ENCODE measurements around the gene BRD7.

Gene BRD7

DNA sequence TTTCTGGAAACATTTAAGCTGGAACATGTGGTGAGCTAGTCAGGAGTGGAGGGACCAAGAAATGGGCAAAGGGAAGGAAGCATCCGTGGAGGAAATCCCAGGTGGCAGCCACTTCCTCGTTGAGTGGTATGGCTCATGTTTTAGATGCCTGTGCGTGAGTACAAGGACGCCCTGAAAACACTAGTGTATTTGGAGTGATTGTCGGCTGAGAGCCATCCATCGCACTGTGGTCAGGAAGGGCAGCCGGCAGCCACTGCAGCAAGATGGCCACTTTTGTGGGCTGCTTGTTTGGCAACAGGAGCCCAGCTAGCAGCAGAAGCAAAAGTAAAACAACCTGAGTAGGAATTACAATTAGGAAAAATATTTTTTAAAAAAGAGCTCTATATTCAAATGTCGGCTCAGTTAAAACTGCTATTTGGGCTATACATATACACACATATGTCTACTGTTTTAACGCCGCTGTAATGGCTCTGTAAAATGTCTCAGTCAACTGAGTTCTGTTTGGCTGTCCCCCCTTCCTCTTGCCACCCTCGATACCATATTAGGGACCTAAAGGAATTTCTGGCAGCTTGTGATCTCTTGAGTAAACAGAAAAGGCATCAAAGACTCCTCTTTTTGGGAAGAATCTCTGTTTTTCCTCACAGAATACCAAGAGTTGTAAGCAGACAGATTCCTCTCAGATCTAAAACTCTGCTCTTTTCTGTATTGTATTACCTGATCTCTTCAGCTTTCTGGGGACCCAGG, 39.2 kb downstream of the BRD7 start:
- Histone ChIP-seq H3K4me2 (ENCODE audit: low read depth, low read length, poor library complexity, severe bottlenecking) (no peak overlapping the region), H2AFZ (ENCODE audit: low read length) (no peak overlapping the region), H3K9me2 (replicated peaks; ENCODE audit: low read depth, low read length) (no peaks in the 10 kb centered on the region), H3K9me3 (ENCODE audit: insufficient read depth, low read depth, low read length) (no peaks in the 10 kb centered on the region), H3K27me3 (ENCODE audit: insufficient read depth, low read length, poor library complexity, severe bottlenecking) (no peaks in the 10 kb centered on the region), H3K4me3 (ENCODE audit: low read length, poor library complexity, severe bottlenecking) (no peak overlapping the region), H3K9ac (ENCODE audit: low read depth, low read length, poor library complexity, severe bottlenecking) (no peak overlapping the region), H3K36me3 (ENCODE audit: insufficient read depth, low read length) (peaks cover 93% of the 10 kb centered on the region), H4K20me1 (ENCODE audit: insufficient read depth, low read length, poor library complexity, severe bottlenecking) (peaks cover 5% of the 10 kb centered on the region), H3F3A (ENCODE audit: low read depth) (no peaks in the 10 kb centered on the region), H3K79me2 (ENCODE audit: insufficient read depth, low read length) (peaks cover 15% of the 10 kb centered on the region), H3K4me1 (ENCODE audit: insufficient read depth, low read length, poor library complexity, severe bottlenecking) (no peaks in the 10 kb centered on the region)
- TF ChIP-seq EZH2phosphoT487 (IDR thresholded peaks at IDR 0.05; ENCODE audit: borderline replicate concordance), result no peak
- TF ChIP-seq, protein P1, sequence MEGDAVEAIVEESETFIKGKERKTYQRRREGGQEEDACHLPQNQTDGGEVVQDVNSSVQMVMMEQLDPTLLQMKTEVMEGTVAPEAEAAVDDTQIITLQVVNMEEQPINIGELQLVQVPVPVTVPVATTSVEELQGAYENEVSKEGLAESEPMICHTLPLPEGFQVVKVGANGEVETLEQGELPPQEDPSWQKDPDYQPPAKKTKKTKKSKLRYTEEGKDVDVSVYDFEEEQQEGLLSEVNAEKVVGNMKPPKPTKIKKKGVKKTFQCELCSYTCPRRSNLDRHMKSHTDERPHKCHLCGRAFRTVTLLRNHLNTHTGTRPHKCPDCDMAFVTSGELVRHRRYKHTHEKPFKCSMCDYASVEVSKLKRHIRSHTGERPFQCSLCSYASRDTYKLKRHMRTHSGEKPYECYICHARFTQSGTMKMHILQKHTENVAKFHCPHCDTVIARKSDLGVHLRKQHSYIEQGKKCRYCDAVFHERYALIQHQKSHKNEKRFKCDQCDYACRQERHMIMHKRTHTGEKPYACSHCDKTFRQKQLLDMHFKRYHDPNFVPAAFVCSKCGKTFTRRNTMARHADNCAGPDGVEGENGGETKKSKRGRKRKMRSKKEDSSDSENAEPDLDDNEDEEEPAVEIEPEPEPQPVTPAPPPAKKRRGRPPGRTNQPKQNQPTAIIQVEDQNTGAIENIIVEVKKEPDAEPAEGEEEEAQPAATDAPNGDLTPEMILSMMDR (conservative IDR thresholded peaks at IDR 0.05; ENCODE audit: low read length), result no peak

DNA sequence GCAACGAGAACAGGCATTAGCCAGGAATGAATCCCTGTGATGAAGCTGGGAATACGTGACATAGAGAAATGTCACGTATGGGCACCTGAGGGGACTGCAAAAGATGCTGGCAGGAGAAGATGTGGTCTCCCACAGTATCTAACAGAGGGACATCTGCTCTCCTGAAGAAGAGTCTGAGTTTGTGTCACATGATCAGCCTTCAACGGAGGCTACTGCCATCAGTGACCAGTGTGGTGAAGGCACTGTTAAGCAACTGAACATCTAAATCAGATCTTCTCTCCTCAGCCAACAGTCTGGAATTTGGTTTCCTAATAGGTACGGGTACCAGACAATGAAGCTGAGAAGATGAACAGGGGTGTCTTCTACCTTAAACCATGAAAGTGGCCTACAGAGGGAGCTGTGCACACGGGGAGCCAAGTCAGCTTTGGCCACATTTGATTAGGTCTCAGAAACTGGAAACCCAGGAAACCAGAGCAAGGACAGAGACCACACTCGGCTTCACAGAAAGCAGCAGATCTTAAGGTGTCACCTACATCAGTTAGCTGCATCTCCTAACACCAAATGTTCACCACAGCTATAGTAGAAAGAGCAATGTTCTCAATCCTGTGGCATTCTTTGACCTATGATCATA, 41.8 kb downstream of the BRD7 start:
- Histone ChIP-seq H2AFZ (ENCODE audit: low read length) (no peak overlapping the region), H4K20me1 (ENCODE audit: insufficient read depth, low read length, poor library complexity, severe bottlenecking) (peaks cover 4% of the 10 kb centered on the region), H3K36me3 (ENCODE audit: insufficient read depth, low read length) (peaks cover 94% of the 10 kb centered on the region), H3K9me3 (ENCODE audit: insufficient read depth, low read depth, low read length) (no peaks in the 10 kb centered on the region), H3K4me3 (ENCODE audit: low read length, poor library complexity, severe bottlenecking) (no peak overlapping the region), H3K4me2 (ENCODE audit: low read depth, low read length, poor library complexity, severe bottlenecking) (no peak overlapping the region), H3F3A (ENCODE audit: low read depth) (no peaks in the 10 kb centered on the region), H3K9ac (ENCODE audit: low read depth, low read length, poor library complexity, severe bottlenecking) (no peak overlapping the region), H3K27me3 (ENCODE audit: insufficient read depth, low read length, poor library complexity, severe bottlenecking) (no peaks in the 10 kb centered on the region), H3K9me2 (replicated peaks; ENCODE audit: low read depth, low read length) (no peaks in the 10 kb centered on the region), H3K79me2 (ENCODE audit: insufficient read depth, low read length) (peaks cover 6% of the 10 kb centered on the region), H3K4me1 (ENCODE audit: insufficient read depth, low read length, poor library complexity, severe bottlenecking) (no peaks in the 10 kb centered on the region)
- TF ChIP-seq EZH2phosphoT487 (IDR thresholded peaks at IDR 0.05; ENCODE audit: borderline replicate concordance), result no peak
- TF ChIP-seq, protein P1 (conservative IDR thresholded peaks at IDR 0.05; ENCODE audit: low read length), result peak; percentile 74

DNA sequence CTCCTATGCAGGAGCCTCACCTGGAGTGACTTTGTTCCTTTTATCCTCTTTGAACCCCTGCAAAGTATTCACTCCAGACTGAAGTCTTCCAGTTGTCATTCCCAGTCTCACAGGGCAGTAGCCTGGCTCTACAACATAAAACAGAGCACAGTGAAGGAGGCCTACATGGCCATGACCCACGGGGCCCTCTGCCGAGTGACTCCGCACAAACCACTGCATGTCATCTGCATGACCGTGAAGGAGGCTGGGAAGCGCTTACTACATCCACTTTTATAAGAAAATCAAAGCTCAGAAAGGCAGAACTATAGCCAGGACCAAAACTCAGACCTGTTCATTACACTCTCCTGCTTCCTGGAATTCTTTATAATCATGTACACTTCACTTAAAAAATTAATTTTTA, 42.5 kb downstream of the BRD7 start:
- Histone ChIP-seq H3K79me2 (ENCODE audit: insufficient read depth, low read length) (no peaks in the 10 kb centered on the region), H3K4me1 (ENCODE audit: insufficient read depth, low read length, poor library complexity, severe bottlenecking) (no peaks in the 10 kb centered on the region), H2AFZ (ENCODE audit: low read length) (no peak overlapping the region), H3K9ac (ENCODE audit: low read depth, low read length, poor library complexity, severe bottlenecking) (no peak overlapping the region), H3K27me3 (ENCODE audit: insufficient read depth, low read length, poor library complexity, severe bottlenecking) (no peaks in the 10 kb centered on the region), H3K36me3 (ENCODE audit: insufficient read depth, low read length) (peaks cover 92% of the 10 kb centered on the region), H3K4me2 (ENCODE audit: low read depth, low read length, poor library complexity, severe bottlenecking) (no peak overlapping the region), H3F3A (ENCODE audit: low read depth) (no peaks in the 10 kb centered on the region), H3K9me2 (replicated peaks; ENCODE audit: low read depth, low read length) (no peaks in the 10 kb centered on the region), H3K9me3 (ENCODE audit: insufficient read depth, low read depth, low read length) (no peaks in the 10 kb centered on the region), H4K20me1 (ENCODE audit: insufficient read depth, low read length, poor library complexity, severe bottlenecking) (peaks cover 4% of the 10 kb centered on the region), H3K4me3 (ENCODE audit: low read length, poor library complexity, severe bottlenecking) (no peak overlapping the region)
- TF ChIP-seq, protein P1 (conservative IDR thresholded peaks at IDR 0.05; ENCODE audit: low read length), result no peak
- no peak for TF ChIP-seq EZH2phosphoT487 (IDR thresholded peaks at IDR 0.05; ENCODE audit: borderline replicate concordance)

Measured in Loucy (cell line).